PC-3 (cell line): ENCODE data around the gene NDUFAB1.
"Not testable (repeated sequence)": the region's sequence is repeated elsewhere in the genome, so short reads cannot be mapped to it uniquely, and the experiment has no call there.

Experiments used
- CTCF ChIP-seq: fragments of 300-600 bp; sonication (generic); conservative IDR thresholded peaks from 2 replicates; pipeline ENCODE4 v1.5.1; 2017; ENCODE audit warnings: antibody characterized with exemption, low read depth, mild to moderate bottlenecking, low read length
- EZH2 ChIP-seq: fragments of 300-600 bp; sonication (generic); IDR thresholded peaks from one replicate; pipeline ENCODE4 v1.6.1; 2017; ENCODE audit warnings: antibody characterized with exemption, mild to moderate bottlenecking, low read length; ENCODE audit not compliant: unreplicated experiment
- EZH2phosphoT487 ChIP-seq: fragments of 300-600 bp; sonication (generic); IDR thresholded peaks from 2 replicates; pipeline ENCODE4 v1.6.1; 2018; ENCODE audit warnings: mild to moderate bottlenecking, antibody characterized with exemption, low read length, borderline replicate concordance

DNA sequence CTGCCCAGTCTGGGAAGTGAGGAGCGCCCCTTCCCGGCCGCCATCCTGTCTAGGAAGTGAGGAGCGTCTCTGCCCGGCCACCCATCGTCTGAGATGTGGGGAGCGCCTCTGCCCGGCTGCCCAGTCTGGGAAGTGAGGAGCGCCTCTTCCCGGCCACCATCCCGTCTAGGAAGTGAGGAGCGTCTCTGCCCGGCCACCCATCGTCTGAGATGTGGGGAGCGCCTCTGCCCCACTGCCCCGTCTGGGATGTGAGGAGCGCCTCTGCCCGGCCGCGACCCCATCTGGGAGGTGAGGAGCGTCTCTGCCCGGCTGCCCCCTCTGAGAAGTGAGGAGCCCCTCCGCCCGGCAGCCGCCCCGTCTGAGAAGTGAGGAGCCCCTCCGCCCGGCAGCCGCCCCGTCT lies 12.8 kb downstream of the NDUFAB1 start:
- not testable (repeated sequence) for TF ChIP-seq CTCF, EZH2phosphoT487, EZH2
